Measurements from ENCODE around the gene AP2A2. TPM values are rescaled to one million over a fixed set of nuclear protein-coding genes. Genes with fewer than 3 reads are reported as not detected.

Gene AP2A2
- total RNA-seq, 1 experiment from 2014 or later: 39.4 TPM

GRCh38 chr11:1026163-1026450 lies 100.4 kb downstream of the AP2A2 start:
- H3K27ac ChIP-seq: no peak overlapping the region
- POLR2A ChIA-PET (ENCODE audit: unreplicated experiment): no interaction called here
- intact Hi-C loops (cut with micrococcal nuclease; ENCODE audit: unreplicated experiment): no loop called here
- BruUV-seq (replicated peaks): no TSS peak
- CTCF ChIA-PET: no interaction called here
- H3K9me3 ChIP-seq (ENCODE audit: insufficient read depth, low read depth): no peaks in the 10 kb centered on the region
- TF ChIP-seq CTCF (conservative IDR thresholded peaks at IDR 0.05): no peak
- TF ChIP-seq EZH2 (IDR thresholded peaks at IDR 0.05; ENCODE audit: low read depth): no peak
- no peaks in the 10 kb centered on the region for H3K9me2 ChIP-seq (ENCODE audit: insufficient read depth)
- no peak overlapping the region for H3K4me3 ChIP-seq
- no peak overlapping the region for H3K4me2 ChIP-seq
- no peaks in the 10 kb centered on the region for H3K79me2 ChIP-seq (ENCODE audit: low read depth)
- no peak for DNase-seq
- no peaks in the 10 kb centered on the region for H3F3A ChIP-seq (ENCODE audit: insufficient read depth, low read depth)
- no peaks in the 10 kb centered on the region for H3K27me3 ChIP-seq (ENCODE audit: insufficient read depth, low read depth)
- no peaks in the 10 kb centered on the region for H3K4me1 ChIP-seq (replicated peaks; ENCODE audit: insufficient read depth)
- H4K20me1 ChIP-seq (ENCODE audit: insufficient read depth): no peaks in the 10 kb centered on the region
- no peak overlapping the region for H2AFZ ChIP-seq
- H3K36me3 ChIP-seq (ENCODE audit: low read depth): no peaks in the 10 kb centered on the region

DNA sequence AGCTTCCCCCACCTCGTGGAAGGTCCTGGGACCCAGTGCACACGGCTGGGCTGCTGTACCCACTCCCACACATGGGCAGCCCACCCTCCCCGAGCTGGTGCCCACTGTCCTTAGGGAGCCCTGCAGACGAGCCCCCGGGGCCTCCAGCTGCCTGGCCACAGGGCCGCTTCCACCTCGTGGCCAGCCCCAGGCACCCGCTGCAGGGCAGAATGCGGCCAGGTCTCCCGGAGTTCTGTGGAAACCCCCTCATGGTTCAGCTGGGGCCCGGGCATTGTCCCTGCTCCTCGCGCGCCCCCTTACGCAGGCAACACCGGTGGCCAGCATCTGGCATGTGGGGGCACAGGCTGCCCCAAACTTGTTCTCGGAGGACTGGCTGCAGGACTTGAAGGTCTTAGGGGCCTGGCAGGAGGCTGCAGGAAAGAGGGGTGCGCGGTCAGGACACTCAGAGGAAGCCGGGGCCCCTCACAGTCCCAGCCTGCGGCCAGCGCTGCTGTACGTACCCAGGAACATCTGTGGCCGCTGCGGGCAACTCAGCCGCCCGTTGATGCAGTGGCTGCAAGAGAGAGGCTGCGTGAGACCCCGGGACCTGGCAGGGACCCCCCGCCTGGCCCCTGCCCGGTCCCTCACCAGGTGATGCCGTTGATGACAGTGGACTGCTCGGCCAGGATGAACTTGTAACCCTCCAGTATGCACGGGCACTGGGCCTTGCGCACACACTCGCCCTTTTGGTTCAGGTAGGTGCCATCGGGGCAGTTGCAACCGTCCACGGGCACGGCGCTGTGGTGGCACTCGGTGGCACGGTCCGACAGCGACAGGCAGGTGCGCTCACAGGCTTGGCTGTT lies 101.2 kb downstream of the AP2A2 start:
- no peaks in the 10 kb centered on the region for H3K79me2 ChIP-seq (ENCODE audit: low read depth)
- ChIA-PET CTCF (no interaction called here), POLR2A (ENCODE audit: unreplicated experiment) (no interaction called here)
- no peaks in the 10 kb centered on the region for H3K9me2 ChIP-seq (ENCODE audit: insufficient read depth)
- H3K4me1 ChIP-seq (replicated peaks; ENCODE audit: insufficient read depth): no peaks in the 10 kb centered on the region
- H3K9me3 ChIP-seq (ENCODE audit: insufficient read depth, low read depth): no peaks in the 10 kb centered on the region
- H3F3A ChIP-seq (ENCODE audit: insufficient read depth, low read depth): no peaks in the 10 kb centered on the region
- intact Hi-C loops (cut with micrococcal nuclease; ENCODE audit: unreplicated experiment): no loop called here
- no peaks in the 10 kb centered on the region for H4K20me1 ChIP-seq (ENCODE audit: insufficient read depth)
- no peak for DNase-seq
- no peak overlapping the region for H3K27ac ChIP-seq
- H3K36me3 ChIP-seq (ENCODE audit: low read depth): no peaks in the 10 kb centered on the region
- H2AFZ ChIP-seq: no peak overlapping the region
- H3K27me3 ChIP-seq (ENCODE audit: insufficient read depth, low read depth): no peaks in the 10 kb centered on the region
- H3K4me3 ChIP-seq: no peak overlapping the region
- no TSS peak for BruUV-seq (replicated peaks)
- H3K4me2 ChIP-seq: no peak overlapping the region
- TF ChIP-seq EZH2 (IDR thresholded peaks at IDR 0.05; ENCODE audit: low read depth) (no peak), CTCF (conservative IDR thresholded peaks at IDR 0.05) (no peak)

GRCh38 chr11:1027483-1028290 lies 102.0 kb downstream of the AP2A2 start:
- no peak for TF ChIP-seq CTCF (conservative IDR thresholded peaks at IDR 0.05)
- no peak for TF ChIP-seq EZH2 (IDR thresholded peaks at IDR 0.05; ENCODE audit: low read depth)
- H3K4me2 ChIP-seq: no peak overlapping the region
- H3F3A ChIP-seq (ENCODE audit: insufficient read depth, low read depth): no peaks in the 10 kb centered on the region
- no peak overlapping the region for H3K27ac ChIP-seq
- BruUV-seq (replicated peaks): no TSS peak
- no peak overlapping the region for H2AFZ ChIP-seq
- POLR2A ChIA-PET (ENCODE audit: unreplicated experiment): no interaction called here
- no peak for DNase-seq
- no peaks in the 10 kb centered on the region for H4K20me1 ChIP-seq (ENCODE audit: insufficient read depth)
- no peaks in the 10 kb centered on the region for H3K36me3 ChIP-seq (ENCODE audit: low read depth)
- CTCF ChIA-PET: no interaction called here
- H3K4me3 ChIP-seq: no peak overlapping the region
- no peaks in the 10 kb centered on the region for H3K9me2 ChIP-seq (ENCODE audit: insufficient read depth)
- H3K9me3 ChIP-seq (ENCODE audit: insufficient read depth, low read depth): no peaks in the 10 kb centered on the region
- intact Hi-C loops (cut with micrococcal nuclease; ENCODE audit: unreplicated experiment): no loop called here
- H3K4me1 ChIP-seq (replicated peaks; ENCODE audit: insufficient read depth): no peaks in the 10 kb centered on the region
- H3K27me3 ChIP-seq (ENCODE audit: insufficient read depth, low read depth): no peaks in the 10 kb centered on the region
- no peaks in the 10 kb centered on the region for H3K79me2 ChIP-seq (ENCODE audit: low read depth)

Data from PC-9 (cell line).